Liver (tissue), 3 donors: ENCODE data around the gene ARHGAP30.

Source experiments
- CTCF ChIP-seq: fragments of 150-350 bp; IDR thresholded peaks from 2 replicates; pipeline ENCODE4 v1.5.1; 2017; ENCODE audit warnings: improper control_type of control experiment, low read depth, low read length; ENCODE audit not compliant: missing input control
- EGR1 ChIP-seq, 2 donors: IDR thresholded peaks; 2 replicates each; pipeline ENCODE4 v1.6.1; 2016 to 2018; ENCODE audit warnings: antibody characterized with exemption in 2 of 2, low read depth in 2 of 2
- GABPA ChIP-seq, 2 donors: IDR thresholded peaks in 1 of 2; conservative IDR thresholded peaks in 1 of 2; 2 replicates each; pipeline ENCODE4 v1.6.1; 2016; ENCODE audit warnings: antibody characterized with exemption in 2 of 2, mild to moderate bottlenecking in 1 of 2, moderate library complexity in 1 of 2
- JUND ChIP-seq, 2 donors: IDR thresholded peaks; 2 replicates each; pipeline ENCODE4 v1.6.1; 2016; ENCODE audit warnings: antibody characterized with exemption in 2 of 2
- MAX ChIP-seq: IDR thresholded peaks from 2 replicates; pipeline ENCODE4 v1.6.1; 2016; ENCODE audit warnings: antibody characterized with exemption
- RAD21 ChIP-seq, 2 donors: IDR thresholded peaks; 2 replicates each; pipeline ENCODE4 v1.6.1; 2016; ENCODE audit warnings: antibody characterized with exemption in 2 of 2, mild to moderate bottlenecking in 2 of 2
- SP1 ChIP-seq: IDR thresholded peaks from 2 replicates; pipeline ENCODE4 v1.6.1; 2018; ENCODE audit warnings: antibody characterized with exemption, mild to moderate bottlenecking
- TAF1 ChIP-seq: conservative IDR thresholded peaks from 2 replicates; pipeline ENCODE4 v1.6.1; 2016; ENCODE audit warnings: antibody characterized with exemption, mild to moderate bottlenecking
- YY1 ChIP-seq: IDR thresholded peaks from 2 replicates; pipeline ENCODE4 v1.6.1; 2016; ENCODE audit warnings: antibody characterized with exemption, mild to moderate bottlenecking
- TF ChIP-seq, protein P1 (sequence below): IDR thresholded peaks from 2 replicates; pipeline ENCODE4 v1.6.1; 2016; ENCODE audit warnings: antibody characterized with exemption
- TF ChIP-seq, protein P2 (sequence below): IDR thresholded peaks from 2 replicates; pipeline ENCODE4 v1.6.1; 2016; ENCODE audit warnings: antibody characterized with exemption
- donor health status: healthy.
- donor health status: healthy.

DNA sequence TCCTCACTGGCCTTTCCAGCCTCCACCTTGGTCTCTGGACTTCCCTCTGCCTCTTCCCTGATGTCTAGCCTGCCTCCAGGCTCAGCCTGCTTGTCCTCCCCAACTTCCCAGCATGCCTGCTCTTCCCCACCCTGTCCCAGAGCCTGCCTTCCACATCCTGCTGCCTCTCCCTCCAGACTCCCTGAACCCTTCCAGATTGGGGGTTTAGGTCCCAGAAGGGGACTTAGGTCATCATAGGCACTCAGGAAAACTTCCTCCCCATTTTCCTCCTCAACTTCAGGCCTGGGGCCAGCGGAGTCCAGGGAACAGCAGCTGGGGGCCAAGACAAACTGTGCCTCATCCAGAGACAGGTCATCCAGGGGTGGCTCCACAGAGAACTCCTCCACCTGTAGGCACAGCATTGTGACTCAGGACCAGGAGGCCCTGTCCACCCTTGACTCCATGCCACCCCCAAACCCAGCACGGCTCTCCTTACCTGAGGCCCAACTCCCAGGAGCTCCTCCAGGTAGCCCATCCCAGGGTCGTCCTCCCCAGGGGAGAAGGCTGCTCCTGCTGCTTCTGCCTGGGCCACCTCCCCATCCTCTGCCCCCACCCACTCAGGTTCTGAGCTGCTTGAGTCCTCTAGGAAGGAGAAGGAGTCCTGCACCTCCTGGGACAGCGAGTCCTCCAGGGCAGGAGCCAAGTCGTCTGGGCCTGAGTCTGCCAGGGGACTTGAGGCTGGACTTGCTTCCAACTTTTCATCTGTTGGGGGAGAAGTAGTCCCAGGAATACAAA, 20.6 kb downstream of the ARHGAP30 start:
- TF ChIP-seq CTCF, result no peak
- no peak for TF ChIP-seq RAD21 (IDR thresholded peaks at IDR 0.05)
- TF ChIP-seq, protein P1, sequence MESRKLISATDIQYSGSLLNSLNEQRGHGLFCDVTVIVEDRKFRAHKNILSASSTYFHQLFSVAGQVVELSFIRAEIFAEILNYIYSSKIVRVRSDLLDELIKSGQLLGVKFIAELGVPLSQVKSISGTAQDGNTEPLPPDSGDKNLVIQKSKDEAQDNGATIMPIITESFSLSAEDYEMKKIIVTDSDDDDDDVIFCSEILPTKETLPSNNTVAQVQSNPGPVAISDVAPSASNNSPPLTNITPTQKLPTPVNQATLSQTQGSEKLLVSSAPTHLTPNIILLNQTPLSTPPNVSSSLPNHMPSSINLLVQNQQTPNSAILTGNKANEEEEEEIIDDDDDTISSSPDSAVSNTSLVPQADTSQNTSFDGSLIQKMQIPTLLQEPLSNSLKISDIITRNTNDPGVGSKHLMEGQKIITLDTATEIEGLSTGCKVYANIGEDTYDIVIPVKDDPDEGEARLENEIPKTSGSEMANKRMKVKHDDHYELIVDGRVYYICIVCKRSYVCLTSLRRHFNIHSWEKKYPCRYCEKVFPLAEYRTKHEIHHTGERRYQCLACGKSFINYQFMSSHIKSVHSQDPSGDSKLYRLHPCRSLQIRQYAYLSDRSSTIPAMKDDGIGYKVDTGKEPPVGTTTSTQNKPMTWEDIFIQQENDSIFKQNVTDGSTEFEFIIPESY, result no peak
- TF ChIP-seq TAF1, result no peak
- TF ChIP-seq, protein P2, sequence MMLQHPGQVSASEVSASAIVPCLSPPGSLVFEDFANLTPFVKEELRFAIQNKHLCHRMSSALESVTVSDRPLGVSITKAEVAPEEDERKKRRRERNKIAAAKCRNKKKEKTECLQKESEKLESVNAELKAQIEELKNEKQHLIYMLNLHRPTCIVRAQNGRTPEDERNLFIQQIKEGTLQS, result no peak
- TF ChIP-seq GABPA (IDR thresholded peaks at IDR 0.05 in 1 of 2, conservative IDR thresholded peaks at IDR 0.05 in 1 of 2), result no peak
- no peak for TF ChIP-seq MAX
- TF ChIP-seq SP1, result no peak
- TF ChIP-seq JUND (IDR thresholded peaks at IDR 0.05), result no peak
- no peak for TF ChIP-seq EGR1 (IDR thresholded peaks at IDR 0.05; ENCODE audit: low read depth in 2 of 2)
- TF ChIP-seq YY1, result no peak
